ENCODE measurements around the gene NME8. TPM values are rescaled to one million over a fixed set of nuclear protein-coding genes. Genes with fewer than 3 reads are reported as not detected.

Gene NME8
- total RNA-seq, 1 experiment from 2014 or later, result not detected

GRCh38 chr7:37823557-37823956 lies 24.8 kb upstream of the NME8 start:
- no TSS peak for BruUV-seq (replicated peaks)
- DNase-seq (no peak), ATAC-seq (no peak)
- POLR2A ChIA-PET (ENCODE audit: unreplicated experiment), result no interaction called here
- H3K9me3 ChIP-seq (ENCODE audit: low read length), result 0 out of 2 replicates have a peak, but pooled peaks cover 4% of the 10 kb centered on the region
- CTCF ChIA-PET, result no interaction called here
- H3K79me2 ChIP-seq (ENCODE audit: low read length), result no peaks in the 10 kb centered on the region
- no peaks in the 10 kb centered on the region for H4K20me1 ChIP-seq (ENCODE audit: low read length)
- H3K4me3 ChIP-seq (ENCODE audit: low read length), result no peak overlapping the region
- intact Hi-C loops (cut with micrococcal nuclease), result no loop called here
- H3K9ac ChIP-seq (ENCODE audit: low read length), result no peak overlapping the region
- H2AFZ ChIP-seq (ENCODE audit: low read length), result no peak overlapping the region
- H3K27me3 ChIP-seq (ENCODE audit: low read length), result no peaks in the 10 kb centered on the region
- no peaks in the 10 kb centered on the region for H3F3A ChIP-seq (ENCODE audit: low read length, unreplicated experiment)
- H3K36me3 ChIP-seq (ENCODE audit: low read depth, low read length), result no peaks in the 10 kb centered on the region
- no peaks in the 10 kb centered on the region for H3K9me2 ChIP-seq (replicated peaks; ENCODE audit: low read length)
- no peak overlapping the region for H3K4me2 ChIP-seq (ENCODE audit: low read length)
- TF ChIP-seq EZH2phosphoT487 (IDR thresholded peaks at IDR 0.05; ENCODE audit: borderline replicate concordance, low read length) (no peak), EZH2 (IDR thresholded peaks at IDR 0.05; ENCODE audit: low read length, unreplicated experiment) (no peak), CTCF (conservative IDR thresholded peaks at IDR 0.05; ENCODE audit: low read depth, low read length) (no peak)
- no peaks in the 10 kb centered on the region for H3K4me1 ChIP-seq (ENCODE audit: insufficient read depth, low read length)
- H3K27ac ChIP-seq (ENCODE audit: low read length), result no peak overlapping the region

- H3F3A ChIP-seq (ENCODE audit: low read length, unreplicated experiment), result no peaks in the 10 kb centered on the region
- H3K27me3 ChIP-seq (ENCODE audit: low read length), result no peaks in the 10 kb centered on the region
- H3K79me2 ChIP-seq (ENCODE audit: low read length), result no peaks in the 10 kb centered on the region
- no peaks in the 10 kb centered on the region for H3K36me3 ChIP-seq (ENCODE audit: low read depth, low read length)
- no TSS peak for BruUV-seq (replicated peaks)
- TF ChIP-seq EZH2 (IDR thresholded peaks at IDR 0.05; ENCODE audit: low read length, unreplicated experiment) (no peak), CTCF (conservative IDR thresholded peaks at IDR 0.05; ENCODE audit: low read depth, low read length) (no peak), EZH2phosphoT487 (IDR thresholded peaks at IDR 0.05; ENCODE audit: borderline replicate concordance, low read length) (no peak)
- no peak overlapping the region for H3K27ac ChIP-seq (ENCODE audit: low read length)
- H3K4me2 ChIP-seq (ENCODE audit: low read length), result no peak overlapping the region
- no peak overlapping the region for H2AFZ ChIP-seq (ENCODE audit: low read length)
- no peaks in the 10 kb centered on the region for H3K9me2 ChIP-seq (replicated peaks; ENCODE audit: low read length)
- ChIA-PET CTCF (no interaction called here), POLR2A (ENCODE audit: unreplicated experiment) (interaction anchor here (0.6 kb wide), 1 partner anchor 468 kb away, joined by 3 read pairs; no protein-coding TSS in a partner anchor)
- 0 out of 2 replicates have a peak, but pooled peaks cover 4% of the 10 kb centered on the region for H3K9me3 ChIP-seq (ENCODE audit: low read length)
- H4K20me1 ChIP-seq (ENCODE audit: low read length), result no peaks in the 10 kb centered on the region
- H3K9ac ChIP-seq (ENCODE audit: low read length), result no peak overlapping the region
- no peaks in the 10 kb centered on the region for H3K4me1 ChIP-seq (ENCODE audit: insufficient read depth, low read length)
- DNase-seq (no peak), ATAC-seq (no peak)
- intact Hi-C loops (cut with micrococcal nuclease), result no loop called here
- no peak overlapping the region for H3K4me3 ChIP-seq (ENCODE audit: low read length)
Observed at GRCh38 chr7:37825038-37825437, 23.4 kb upstream of the NME8 start.

GRCh38 chr7:37826825-37827224 lies 21.6 kb upstream of the NME8 start:
- H3F3A ChIP-seq (ENCODE audit: low read length, unreplicated experiment), result no peaks in the 10 kb centered on the region

More at GRCh38 chr7:37826825-37827224, 21.6 kb upstream of the NME8 start:
- TF ChIP-seq EZH2 (IDR thresholded peaks at IDR 0.05; ENCODE audit: low read length, unreplicated experiment) (no peak), EZH2phosphoT487 (IDR thresholded peaks at IDR 0.05; ENCODE audit: borderline replicate concordance, low read length) (no peak), CTCF (conservative IDR thresholded peaks at IDR 0.05; ENCODE audit: low read depth, low read length) (no peak)
- H3K4me2 ChIP-seq (ENCODE audit: low read length), result no peak overlapping the region
- no peak for DNase-seq
- no peak overlapping the region for H3K27ac ChIP-seq (ENCODE audit: low read length)
- intact Hi-C loops (cut with micrococcal nuclease), result no loop called here
- no peak overlapping the region for H3K4me3 ChIP-seq (ENCODE audit: low read length)
- H3K79me2 ChIP-seq (ENCODE audit: low read length), result no peaks in the 10 kb centered on the region
- no peak for ATAC-seq
- H2AFZ ChIP-seq (ENCODE audit: low read length), result no peak overlapping the region
- H3K36me3 ChIP-seq (ENCODE audit: low read depth, low read length), result no peaks in the 10 kb centered on the region
- H3K27me3 ChIP-seq (ENCODE audit: low read length), result no peaks in the 10 kb centered on the region
- no peaks in the 10 kb centered on the region for H4K20me1 ChIP-seq (ENCODE audit: low read length)
- no TSS peak for BruUV-seq (replicated peaks)
- no peaks in the 10 kb centered on the region for H3K9me2 ChIP-seq (replicated peaks; ENCODE audit: low read length)
- no peaks in the 10 kb centered on the region for H3K4me1 ChIP-seq (ENCODE audit: insufficient read depth, low read length)
- ChIA-PET CTCF (no interaction called here), POLR2A (ENCODE audit: unreplicated experiment) (no interaction called here)
- no peak overlapping the region for H3K9ac ChIP-seq (ENCODE audit: low read length)
- no peaks in the 10 kb centered on the region for H3K9me3 ChIP-seq (ENCODE audit: low read length)
